Thoracic aorta (tissue), 2 donors: ENCODE results near the gene CLCNKB. TPM values are rescaled to one million over a fixed set of nuclear protein-coding genes. Genes with fewer than 3 reads are reported as not detected.
A peak's percentile ranks its signal among the peaks of the same experiment; 100 is the strongest.
"Not testable (repeated sequence)": the region's sequence is repeated elsewhere in the genome, so short reads cannot be mapped to it uniquely, and the experiment has no call there.

Experiments
- ATAC-seq: fragments of 150-250 bp; one replicate; pipeline ENCODE4 v1.8.0; 2017; ENCODE audit warnings: low read depth; ENCODE audit not compliant: insufficient number of reproducible peaks, low FRiP score
- DNase-seq: peaks from one replicate; pipeline ENCODE4 v3.0.0-alpha.2; 2020; ENCODE audit warnings: low spot score
- H3K27ac ChIP-seq, 2 donors: fragments of 200-600 bp; sonication (generic); 1 replicate in 1 of 2; 2 replicates in 1 of 2; pipeline ENCODE4 v1.5.1; 2016; ENCODE audit warnings: mild to moderate bottlenecking in 2 of 2, moderate library complexity in 2 of 2
- H3K27me3 ChIP-seq: fragments of 200-600 bp; sonication (generic); replicated peaks from 2 replicates; pipeline ENCODE4 v1.6.0; 2016; ENCODE audit warnings: mild to moderate bottlenecking; ENCODE audit not compliant: insufficient read depth
- H3K36me3 ChIP-seq: fragments of 200-600 bp; sonication (generic); one replicate; pipeline ENCODE4 v1.5.1; 2016
- H3K4me1 ChIP-seq, 2 donors: fragments of 200-600 bp; sonication (generic); 1 replicate in 1 of 2; 2 replicates in 1 of 2; pipeline versions ENCODE4 v1.5.1 to v1.6.0; 2016; ENCODE audit warnings: low read depth in 2 of 2, mild to moderate bottlenecking in 1 of 2; ENCODE audit not compliant: control insufficient read depth in 1 of 2
- H3K4me3 ChIP-seq: fragments of 200-600 bp; sonication (generic); 2 replicates; pipeline ENCODE4 v1.5.1; 2016; ENCODE audit warnings: mild to moderate bottlenecking
- H3K9me3 ChIP-seq: fragments of 200-600 bp; sonication (generic); 2 replicates; pipeline ENCODE4 v1.5.1; 2016
- total RNA-seq, 2 donors: library from RNA; depleted of rRNA; stranded (reverse); fragments of >200 nt; gene quantifications; one replicate each; pipeline versions ENCODE4 v1.1.0 to v1.2.3, GENCODE V29; 2016
- TF ChIP-seq, protein P1 (sequence below): fragments of 200-600 bp; sonication (generic); IDR thresholded peaks from one replicate; pipeline ENCODE4 v1.5.1; 2019; ENCODE audit warnings: antibody characterized with exemption

CLCNKB gene
- total RNA-seq, 2 donors from 2014 or later = not detected

DNA sequence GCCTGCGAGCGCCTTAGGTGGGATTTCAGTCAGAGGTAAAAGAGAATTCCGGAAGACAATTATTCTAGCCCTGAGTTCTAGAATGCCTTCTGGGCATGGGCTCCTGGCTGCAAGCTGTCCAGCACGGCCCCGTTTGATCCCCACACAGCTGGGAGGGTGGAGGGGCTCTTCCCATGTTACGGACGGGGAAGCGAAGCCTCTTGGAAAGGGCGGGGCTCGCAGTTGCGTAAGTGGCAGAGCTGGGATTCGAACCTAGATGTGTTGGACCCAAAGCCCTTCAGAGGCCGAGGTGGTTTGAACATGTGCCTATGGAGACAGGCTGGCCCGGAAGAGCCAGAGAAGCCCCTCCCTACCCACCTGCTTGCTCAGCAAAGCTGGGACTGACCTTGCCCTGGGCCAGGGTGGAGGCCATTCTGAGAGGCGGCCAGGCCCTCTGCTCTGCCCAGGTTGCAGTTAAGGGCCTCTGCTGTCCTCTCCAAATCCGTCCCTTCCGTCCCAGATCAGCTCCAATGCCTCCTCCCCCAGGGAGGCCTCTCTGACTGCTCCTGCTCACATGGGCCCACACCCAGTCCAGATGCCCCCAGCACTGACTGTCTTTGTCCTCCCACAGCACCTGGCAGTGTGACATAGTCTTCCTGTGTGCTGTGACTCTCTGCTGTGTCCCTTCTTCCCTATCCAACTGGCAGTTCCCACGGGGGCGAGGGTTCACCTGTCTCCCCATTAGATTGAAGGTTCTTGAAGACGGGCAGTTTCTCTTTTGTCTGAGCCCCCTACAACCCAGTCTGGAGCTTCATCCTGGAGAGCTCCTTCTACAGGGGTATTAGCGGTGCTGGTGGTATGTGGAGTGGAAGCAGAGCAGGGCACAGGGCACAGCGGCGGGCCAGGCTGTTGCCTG, 24.6 kb upstream of the CLCNKB start:
- H3K27me3 ChIP-seq = no peaks in the 10 kb centered on the region
- ATAC-seq = peak; percentile 3
- H3K27ac ChIP-seq = peak overlapping the region; percentile 97 to 100
- peak overlapping the region; percentile 83 for H3K4me3 ChIP-seq
- peaks cover 33 to 58% of the 10 kb centered on the region in 2 donors for H3K4me1 ChIP-seq
- peaks cover 8% of the 10 kb centered on the region for H3K36me3 ChIP-seq
- TF ChIP-seq, protein P1, sequence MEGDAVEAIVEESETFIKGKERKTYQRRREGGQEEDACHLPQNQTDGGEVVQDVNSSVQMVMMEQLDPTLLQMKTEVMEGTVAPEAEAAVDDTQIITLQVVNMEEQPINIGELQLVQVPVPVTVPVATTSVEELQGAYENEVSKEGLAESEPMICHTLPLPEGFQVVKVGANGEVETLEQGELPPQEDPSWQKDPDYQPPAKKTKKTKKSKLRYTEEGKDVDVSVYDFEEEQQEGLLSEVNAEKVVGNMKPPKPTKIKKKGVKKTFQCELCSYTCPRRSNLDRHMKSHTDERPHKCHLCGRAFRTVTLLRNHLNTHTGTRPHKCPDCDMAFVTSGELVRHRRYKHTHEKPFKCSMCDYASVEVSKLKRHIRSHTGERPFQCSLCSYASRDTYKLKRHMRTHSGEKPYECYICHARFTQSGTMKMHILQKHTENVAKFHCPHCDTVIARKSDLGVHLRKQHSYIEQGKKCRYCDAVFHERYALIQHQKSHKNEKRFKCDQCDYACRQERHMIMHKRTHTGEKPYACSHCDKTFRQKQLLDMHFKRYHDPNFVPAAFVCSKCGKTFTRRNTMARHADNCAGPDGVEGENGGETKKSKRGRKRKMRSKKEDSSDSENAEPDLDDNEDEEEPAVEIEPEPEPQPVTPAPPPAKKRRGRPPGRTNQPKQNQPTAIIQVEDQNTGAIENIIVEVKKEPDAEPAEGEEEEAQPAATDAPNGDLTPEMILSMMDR = no peak
- DNase-seq = no peak
- H3K9me3 ChIP-seq = no peaks in the 10 kb centered on the region

DNA sequence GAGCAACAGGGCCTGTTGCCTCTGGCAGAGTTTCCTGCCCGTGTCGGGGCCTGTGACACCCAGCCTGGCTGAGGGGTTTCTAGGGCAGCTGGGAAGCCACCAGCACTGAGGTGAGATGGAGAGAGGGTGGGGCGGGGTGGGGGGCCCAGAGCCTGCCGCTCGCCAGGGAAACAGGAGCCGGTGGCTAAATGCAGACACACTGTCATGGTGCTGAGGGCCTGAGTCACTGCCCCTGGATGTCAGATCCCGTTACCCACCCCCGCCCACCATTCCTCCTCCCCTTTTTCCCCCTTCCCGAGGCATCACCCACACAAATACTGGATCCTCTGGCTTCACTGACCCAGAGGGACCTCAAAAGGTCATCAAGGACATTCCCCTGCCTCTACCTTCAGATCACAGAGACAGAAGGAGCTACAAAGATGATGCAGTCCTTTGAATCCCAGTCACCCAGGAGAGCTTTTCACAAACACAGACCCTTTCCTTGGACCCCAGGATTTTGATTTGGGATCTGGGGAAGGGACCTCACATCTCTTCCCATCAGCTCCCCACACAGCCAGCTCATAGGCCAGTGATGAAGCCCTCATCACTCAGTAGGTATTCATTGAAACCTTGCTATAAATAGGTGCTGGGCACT, 23.8 kb upstream of the CLCNKB start:
- H3K4me1 ChIP-seq = peaks cover 25 to 51% of the 10 kb centered on the region in 2 donors
- DNase-seq = peak; percentile 56

DNA sequence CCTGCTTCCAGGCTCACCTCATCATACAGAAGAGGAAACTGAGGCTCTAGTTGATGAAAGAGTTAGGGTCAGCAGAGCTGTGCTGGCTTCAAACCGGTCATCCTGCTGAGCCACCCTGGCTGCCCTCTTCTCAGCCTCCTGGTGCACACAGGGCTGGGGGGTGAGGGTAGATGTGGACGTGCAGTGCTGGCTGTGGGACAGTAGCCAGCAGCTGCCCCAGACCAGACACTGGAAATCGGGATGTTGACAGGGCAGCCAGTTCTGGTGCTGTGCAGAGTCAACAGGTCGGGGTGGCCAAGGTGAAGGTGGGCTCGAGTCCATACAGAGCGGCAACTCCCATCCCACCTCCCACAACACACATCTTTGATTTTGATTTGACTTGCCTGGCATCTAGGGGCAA, 23.3 kb upstream of the CLCNKB start:
- DNase-seq (no peak), ATAC-seq (no peak)
- Histone ChIP-seq H3K36me3 (peaks cover 4% of the 10 kb centered on the region), H3K27ac (peak overlapping the region; percentile 97 to 100), H3K9me3 (no peaks in the 10 kb centered on the region), H3K27me3 (no peaks in the 10 kb centered on the region), H3K4me1 (peaks cover 20 to 45% of the 10 kb centered on the region in 2 donors), H3K4me3 (no peak overlapping the region)
- TF ChIP-seq, protein P1 = no peak

More for the DNA sequence above, 23.8 kb upstream of the CLCNKB start:
- TF ChIP-seq, protein P1 = no peak
- peak overlapping the region; percentile 83 for H3K4me3 ChIP-seq
- no peaks in the 10 kb centered on the region for H3K9me3 ChIP-seq
- H3K27ac ChIP-seq = peak overlapping the region; percentile 97 to 100
- H3K27me3 ChIP-seq = no peaks in the 10 kb centered on the region
- peak; percentile 35 for ATAC-seq
- H3K36me3 ChIP-seq = peaks cover 8% of the 10 kb centered on the region

DNA sequence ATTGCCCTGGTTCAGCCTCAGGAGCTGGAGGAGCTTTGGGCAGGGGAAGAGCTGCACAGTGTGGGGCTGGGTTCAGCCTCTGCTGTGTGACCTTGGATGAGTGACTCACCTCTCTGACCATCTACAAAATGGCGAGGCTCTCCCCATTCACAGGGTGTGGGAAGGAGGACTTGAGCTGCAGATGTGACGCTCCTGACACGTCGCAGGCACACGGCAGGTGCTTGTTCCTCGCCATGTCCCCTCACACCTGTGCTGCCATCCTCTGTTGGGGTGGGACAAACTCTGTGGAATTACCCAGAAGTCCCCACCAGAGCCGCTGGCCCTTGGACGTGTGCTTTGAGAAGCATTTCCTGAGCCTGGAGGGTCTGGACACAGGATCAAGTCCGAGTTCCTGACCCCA, 22.7 kb upstream of the CLCNKB start:
- not testable (repeated sequence) for DNase-seq, H3K9me3 ChIP-seq, ATAC-seq, H3K27me3 ChIP-seq, H3K4me3 ChIP-seq, H3K36me3 ChIP-seq
- H3K4me1 ChIP-seq = peaks cover 15 to 39% of the 10 kb centered on the region in 2 donors
- peak overlapping the region; percentile 97 to 100 for H3K27ac ChIP-seq

DNA sequence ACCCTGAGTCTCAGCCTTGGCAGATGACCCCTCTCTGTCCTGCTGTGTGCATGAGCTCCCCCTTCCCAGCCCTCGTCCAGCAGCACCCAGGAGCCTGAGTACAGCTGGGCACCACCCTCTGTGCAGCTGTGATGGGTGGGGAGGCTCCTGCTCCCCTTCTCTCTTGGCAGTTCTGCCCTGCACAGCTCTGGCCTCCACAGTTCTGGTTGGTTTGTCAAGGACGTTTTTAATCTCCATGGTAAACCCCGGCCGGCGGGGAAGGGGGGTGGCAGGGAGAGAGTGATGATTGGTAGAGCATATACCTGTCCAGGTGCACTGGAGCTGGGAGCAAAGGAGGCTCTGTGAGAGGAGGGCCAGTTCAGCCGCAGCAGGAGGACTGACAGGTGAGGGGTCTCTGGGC, 21.9 kb upstream of the CLCNKB start, which contains the start of gene CLCNKA:
Gene CLCNKA (plus strand): TSS at position 356 of the 400 bp plus-strand sequence. CDS start 584 bp downstream, outside the sequence.
- no peaks in the 10 kb centered on the region for H3K36me3 ChIP-seq
- TF ChIP-seq, protein P1 = no peak
- H3K27ac ChIP-seq = peak within 1 kb of the TSS; percentile 15 to 100
- no peaks in the 10 kb centered on the region for H3K27me3 ChIP-seq
- H3K4me1 ChIP-seq = peaks cover 16 to 34% of the 10 kb centered on the region in 2 donors
- no peak within 1 kb of the TSS for H3K4me3 ChIP-seq
- ATAC-seq (no peak), DNase-seq (no peak)
- H3K9me3 ChIP-seq = no peaks in the 10 kb centered on the region
